GM19467 (cell line): ENCODE results near the gene IL10.
"Not testable (repeated sequence)": the region's sequence is repeated elsewhere in the genome, so short reads cannot be mapped to it uniquely, and the experiment has no call there.

Experiments used
- ATAC-seq: cut with Tn5 transposase; IDR thresholded peaks from one replicate; pipeline ENCODE4 v1.9.1; 2021; ENCODE audit warnings: mild to moderate bottlenecking, moderate library complexity; ENCODE audit not compliant: unreplicated experiment

Gene IL10

GRCh38 chr1:206768472-206769303, 3.6 kb downstream of the IL10 start:
- ATAC-seq = peak; percentile 4

- peak; percentile 44 for ATAC-seq
These were observed 5.9 kb downstream of the IL10 start for GRCh38 chr1:206766251-206766856.

GRCh38 chr1:206765771-206766170, 6.5 kb downstream of the IL10 start:
- ATAC-seq = not testable (repeated sequence)

- ATAC-seq = not testable (repeated sequence)
These were observed 9.4 kb downstream of the IL10 start for GRCh38 chr1:206762741-206763364.

GRCh38 chr1:206761159-206761768, 11.0 kb downstream of the IL10 start:
- no peak for ATAC-seq

GRCh38 chr1:206760590-206760989, 11.7 kb downstream of the IL10 start:
- no peak for ATAC-seq

GRCh38 chr1:206757524-206758266, 14.6 kb downstream of the IL10 start:
- no peak for ATAC-seq

GRCh38 chr1:206754011-206754410, 18.3 kb downstream of the IL10 start:
- ATAC-seq = no peak

GRCh38 chr1:206753141-206753540, 19.2 kb downstream of the IL10 start:
- no peak for ATAC-seq

GRCh38 chr1:206752481-206752880, 19.8 kb downstream of the IL10 start:
- no peak for ATAC-seq

GRCh38 chr1:206751891-206752290, 20.4 kb downstream of the IL10 start:
- ATAC-seq = no peak

GRCh38 chr1:206748348-206749030, 23.8 kb downstream of the IL10 start:
- no peak for ATAC-seq

GRCh38 chr1:206745301-206745700, 27.0 kb downstream of the IL10 start:
- ATAC-seq = no peak

- no peak for ATAC-seq
These were observed 27.6 kb downstream of the IL10 start for GRCh38 chr1:206744683-206745082.

- ATAC-seq = no peak
These were observed 29.4 kb downstream of the IL10 start for GRCh38 chr1:206742719-206743383.

GRCh38 chr1:206741142-206741701, 31.1 kb downstream of the IL10 start:
- no peak for ATAC-seq

GRCh38 chr1:206739411-206740076, 32.8 kb downstream of the IL10 start:
- ATAC-seq = peak; percentile 85

GRCh38 chr1:206738370-206739366, 33.6 kb downstream of the IL10 start:
- ATAC-seq = peak; percentile 4
